Measurements from ENCODE around the gene GEN1. TPM values are rescaled to one million over a fixed set of nuclear protein-coding genes. Genes with fewer than 3 reads are reported as not detected.

GEN1 gene
- total and polyA plus RNA-seq, 2 donors (not counting 1 experiment from before 2014, with no cell fraction given), result 16.7 to 105 TPM

- Histone ChIP-seq H3K4me1 (ENCODE audit: control insufficient read depth in 2 of 2, insufficient read depth in 2 of 2, low read length in 2 of 2) (no peaks in the 10 kb centered on the region), H3K9me3 (ENCODE audit: control extremely low read depth in 1 of 3, control insufficient read depth in 2 of 3, insufficient read depth in 1 of 3, low read length in 2 of 3) (no peaks in the 10 kb centered on the region), H3K79me2 (ENCODE audit: control insufficient read depth, insufficient read depth, low read length) (peaks cover 46% of the 10 kb centered on the region), H3K27ac (ENCODE audit: low read length in 2 of 2) (no peak overlapping the region), H3K9ac (ENCODE audit: low read length) (no peak overlapping the region), H3K36me3 (replicated peaks in 1 of 2; ENCODE audit: control extremely low read depth in 1 of 2, control insufficient read depth in 1 of 2, extremely low read depth in 1 of 2, insufficient read depth in 2 of 2, low read length in 1 of 2) (peaks cover 9 to 10% of the 10 kb centered on the region in 2 experiments), H4K20me1 (ENCODE audit: control insufficient read depth, insufficient read depth, low read length, poor library complexity, severe bottlenecking) (no peaks in the 10 kb centered on the region), H3K4me3 (ENCODE audit: control extremely low read depth in 1 of 5, extremely low read depth in 1 of 5, insufficient read depth in 1 of 5, low read depth in 2 of 5, low read length in 4 of 5) (no peak overlapping the region), H3K4me2 (replicated peaks; ENCODE audit: low read depth, low read length, poor library complexity, severe bottlenecking) (no peak overlapping the region), H2AFZ (ENCODE audit: insufficient read depth, low read depth, low read length, poor library complexity, severe bottlenecking) (no peak overlapping the region), H3K27me3 (replicated peaks in 1 of 4; ENCODE audit: control extremely low read depth in 1 of 4, control insufficient read depth in 3 of 4, insufficient read depth in 4 of 4, low read length in 3 of 4) (no peaks in the 10 kb centered on the region)
- no peaks in the 10 kb centered on the region for H3K27me3 Mint-ChIP-seq
- H3K9me3 Mint-ChIP-seq (ENCODE audit: insufficient read depth), result no peaks in the 10 kb centered on the region
- POLR2A ChIA-PET, result no interaction called here
- intact Hi-C loops (cut with micrococcal nuclease), result no loop called here
- WGBS (ENCODE audit: insufficient coverage), result 100% methylated on average over 2 of the region's 10 CpGs
- DNase-seq (no peak), ATAC-seq (ENCODE audit: low read depth) (no peak)
- peaks cover 8% of the 10 kb centered on the region for H3K4me1 Mint-ChIP-seq
- TF ChIP-seq CTCF (IDR thresholded peaks at IDR 0.05) (no peak), EZH2 (IDR thresholded peaks at IDR 0.05; ENCODE audit: borderline replicate concordance, insufficient read depth, low read depth, low read length, poor library complexity, severe bottlenecking) (no peak)
- H3K4me3 Mint-ChIP-seq, result no peak overlapping the region
- H3K27ac Mint-ChIP-seq, result no peak overlapping the region
- CTCF ChIA-PET, result interaction anchor here (1.0 kb wide), 1 partner anchor 58 kb away, joined by 3 read pairs; no protein-coding TSS in a partner anchor
Observed at GRCh38 chr2:17763641-17764333, 9.8 kb downstream of the GEN1 start.

- POLR2A ChIA-PET, result no interaction called here
- no peak overlapping the region for H3K4me3 Mint-ChIP-seq
Observed at GRCh38 chr2:17765398-17765797, 11.5 kb downstream of the GEN1 start.

More at GRCh38 chr2:17765398-17765797, 11.5 kb downstream of the GEN1 start:
- Histone ChIP-seq H3K9me3 (ENCODE audit: control extremely low read depth in 1 of 3, control insufficient read depth in 2 of 3, insufficient read depth in 1 of 3, low read length in 2 of 3) (no peaks in the 10 kb centered on the region), H3K9ac (ENCODE audit: low read length) (no peak overlapping the region), H3K4me1 (ENCODE audit: control insufficient read depth in 2 of 2, insufficient read depth in 2 of 2, low read length in 2 of 2) (no peaks in the 10 kb centered on the region), H3K27ac (ENCODE audit: low read length in 2 of 2) (no peak overlapping the region), H3K36me3 (replicated peaks in 1 of 2; ENCODE audit: control extremely low read depth in 1 of 2, control insufficient read depth in 1 of 2, extremely low read depth in 1 of 2, insufficient read depth in 2 of 2, low read length in 1 of 2) (peaks cover 6 to 12% of the 10 kb centered on the region in 2 experiments), H3K4me2 (replicated peaks; ENCODE audit: low read depth, low read length, poor library complexity, severe bottlenecking) (no peak overlapping the region), H2AFZ (ENCODE audit: insufficient read depth, low read depth, low read length, poor library complexity, severe bottlenecking) (no peak overlapping the region), H3K4me3 (ENCODE audit: control extremely low read depth in 1 of 5, extremely low read depth in 1 of 5, insufficient read depth in 1 of 5, low read depth in 2 of 5, low read length in 4 of 5) (no peak overlapping the region), H4K20me1 (ENCODE audit: control insufficient read depth, insufficient read depth, low read length, poor library complexity, severe bottlenecking) (no peaks in the 10 kb centered on the region), H3K27me3 (replicated peaks in 1 of 4; ENCODE audit: control extremely low read depth in 1 of 4, control insufficient read depth in 3 of 4, insufficient read depth in 4 of 4, low read length in 3 of 4) (no peaks in the 10 kb centered on the region), H3K79me2 (ENCODE audit: control insufficient read depth, insufficient read depth, low read length) (peaks cover 31% of the 10 kb centered on the region)
- CTCF ChIA-PET, result no interaction called here
- Mint-ChIP-seq H3K27ac (no peak overlapping the region), H3K4me1 (no peaks in the 10 kb centered on the region), H3K9me3 (ENCODE audit: insufficient read depth) (no peaks in the 10 kb centered on the region), H3K27me3 (no peaks in the 10 kb centered on the region)
- no peak for ATAC-seq (ENCODE audit: low read depth)
- no peak for TF ChIP-seq CTCF (IDR thresholded peaks at IDR 0.05)
- TF ChIP-seq EZH2 (IDR thresholded peaks at IDR 0.05; ENCODE audit: borderline replicate concordance, insufficient read depth, low read depth, low read length, poor library complexity, severe bottlenecking), result no peak
- WGBS (ENCODE audit: insufficient coverage), result no CpG with 5 or more reads among the region's 2 CpGs
- no peak for DNase-seq
- intact Hi-C loops (cut with micrococcal nuclease), result no loop called here

All from B cell (primary cell).